Right cardiac atrium (tissue), 5 donors: ENCODE results near the gene C17orf114.

Source experiments
- ATAC-seq, 2 donors: fragments of 200-7000 bp; cut with Tn5 transposase; one replicate each; pipeline versions ENCODE4 v1.8.0 to v1.9.1; 2020; ENCODE audit warnings: moderate library complexity in 2 of 2, mild to moderate bottlenecking in 1 of 2
- DNase-seq, 3 donors: peaks; one replicate each; pipeline ENCODE4 v3.0.0-alpha.2; 2020
- H3K27ac ChIP-seq: one replicate; pipeline ENCODE4 v1.5.1; 2013; ENCODE audit warnings: mild to moderate bottlenecking, low read length, control low read depth, moderate library complexity
- H3K27me3 ChIP-seq: one replicate; pipeline ENCODE4 v1.6.1; 2013; ENCODE audit not compliant: control insufficient read depth, insufficient read depth
- H3K4me1 ChIP-seq: one replicate; pipeline ENCODE4 v1.6.1; 2013; ENCODE audit warnings: low read length; ENCODE audit not compliant: control insufficient read depth, insufficient read depth
- H3K4me3 ChIP-seq: one replicate; pipeline ENCODE4 v1.5.1; 2013; ENCODE audit warnings: low read length, control low read depth
- H3K9me3 ChIP-seq: one replicate; pipeline ENCODE4 v1.6.1; 2013; ENCODE audit warnings: low read length; ENCODE audit not compliant: control insufficient read depth
- WGBS: extraction: QIAGEN DNeasy Blood & Tissue Kit; methylation state at CpG from one replicate; pipeline ENCODE4 v1.1.7; 2013; 5-methylcytosine and 5-hydroxymethylcytosine counted together
- intact Hi-C, 4 donors: fragments of 100-400 bp; cut with DNase I; formaldehyde crosslinking; loops; one replicate each; pipeline versions ENCODE4 v1.11.0 to v1.14.0; 2022 to 2023
- donor health status: healthy with polysubstance abuse.
- donor health status: DM: no; HTN: yes; CAD: no.
- donor health status: DM: no; HTN: no; CAD: no.
- donor health status: DM: no; HTN: yes; CAD: no; lungs with severe emphysema.
- donor health status: DM: yes; HTN: yes; CAD: no.

The C17orf114 gene

GRCh38 chr17:4802228-4802627 lies at the start of gene C17orf114:
TSS of gene C17orf114 (minus strand) at chr17:4802328.
- no peak within 1 kb of the TSS for H3K4me3 ChIP-seq
- 75% methylated on average over 9 of the region's 9 CpGs for WGBS
- peak in 1 of 3 donors; percentile 34 for DNase-seq

GRCh38 chr17:4851084-4851483 lies 49.0 kb upstream of the C17orf114 start:
- H3K4me1 ChIP-seq, result peaks cover 2% of the 10 kb centered on the region
- no peak overlapping the region for H3K27ac ChIP-seq
- WGBS, result 87% methylated on average over 3 of the region's 3 CpGs
- H3K4me3 ChIP-seq, result no peak overlapping the region
- H3K27me3 ChIP-seq, result no peaks in the 10 kb centered on the region
- DNase-seq (no peak), ATAC-seq (no peak)
- H3K9me3 ChIP-seq, result no peaks in the 10 kb centered on the region
- intact Hi-C loops, result no loop called here

More at GRCh38 chr17:4802228-4802627, at the start of gene C17orf114:
- no peaks in the 10 kb centered on the region for H3K9me3 ChIP-seq
- ATAC-seq, result no peak
- no peaks in the 10 kb centered on the region for H3K27me3 ChIP-seq
- no peaks in the 10 kb centered on the region for H3K4me1 ChIP-seq
- H3K27ac ChIP-seq, result no peak within 1 kb of the TSS
- intact Hi-C loops, result no loop called here

GRCh38 chr17:4850246-4850645 lies 48.1 kb upstream of the C17orf114 start:
- ATAC-seq, result no peak
- intact Hi-C loops, result no loop called here
- no peak overlapping the region for H3K27ac ChIP-seq
- peaks cover 2% of the 10 kb centered on the region for H3K4me1 ChIP-seq
- WGBS, result 82% methylated on average over 2 of the region's 2 CpGs
- no peak overlapping the region for H3K4me3 ChIP-seq
- no peaks in the 10 kb centered on the region for H3K27me3 ChIP-seq
- H3K9me3 ChIP-seq, result no peaks in the 10 kb centered on the region
- DNase-seq, result no peak

- DNase-seq (no peak), ATAC-seq (peak in 1 of 2 donors; percentile 75)
- intact Hi-C loops, result no loop called here
- Histone ChIP-seq H3K4me1 (peaks cover 2% of the 10 kb centered on the region), H3K4me3 (no peak overlapping the region), H3K27me3 (no peaks in the 10 kb centered on the region), H3K9me3 (no peaks in the 10 kb centered on the region), H3K27ac (peak overlapping the region; percentile 3)
- WGBS, result 75% methylated on average over 5 of the region's 5 CpGs
Measured at GRCh38 chr17:4849011-4849536, 46.9 kb upstream of the C17orf114 start.

GRCh38 chr17:4846635-4847390 lies 44.7 kb upstream of the C17orf114 start:
- no peak overlapping the region for H3K4me3 ChIP-seq
- 93% methylated on average over 13 of the region's 13 CpGs for WGBS
- no peak for DNase-seq
- ATAC-seq, result no peak
- no peaks in the 10 kb centered on the region for H3K27me3 ChIP-seq
- H3K27ac ChIP-seq, result no peak overlapping the region
- H3K9me3 ChIP-seq, result no peaks in the 10 kb centered on the region
- intact Hi-C loops, result no loop called here
- H3K4me1 ChIP-seq, result peaks cover 2% of the 10 kb centered on the region

- Histone ChIP-seq H3K4me1 (no peaks in the 10 kb centered on the region), H3K4me3 (no peak overlapping the region), H3K9me3 (no peaks in the 10 kb centered on the region), H3K27ac (no peak overlapping the region), H3K27me3 (no peaks in the 10 kb centered on the region)
- intact Hi-C loops, result no loop called here
- DNase-seq (no peak), ATAC-seq (no peak)
- 81% methylated on average over 5 of the region's 5 CpGs for WGBS
Measured at GRCh38 chr17:4845118-4845517, 43.0 kb upstream of the C17orf114 start.

- WGBS, result 89% methylated on average over 9 of the region's 9 CpGs
- intact Hi-C loops, result no loop called here
- no peaks in the 10 kb centered on the region for H3K9me3 ChIP-seq
- H3K27me3 ChIP-seq, result no peaks in the 10 kb centered on the region
- H3K4me3 ChIP-seq, result no peak overlapping the region
- DNase-seq, result no peak
- no peak for ATAC-seq
- peaks cover 4% of the 10 kb centered on the region for H3K4me1 ChIP-seq
- no peak overlapping the region for H3K27ac ChIP-seq
Measured at GRCh38 chr17:4843321-4844000, 41.3 kb upstream of the C17orf114 start.

- no peaks in the 10 kb centered on the region for H3K9me3 ChIP-seq
- 96% methylated on average over 3 of the region's 3 CpGs for WGBS
- peaks cover 13% of the 10 kb centered on the region for H3K4me1 ChIP-seq
- no peak overlapping the region for H3K4me3 ChIP-seq
- ATAC-seq, result no peak
- DNase-seq, result no peak
- intact Hi-C loops, result no loop called here
- H3K27me3 ChIP-seq, result no peaks in the 10 kb centered on the region
- H3K27ac ChIP-seq, result no peak overlapping the region
Measured at GRCh38 chr17:4842376-4842775, 40.2 kb upstream of the C17orf114 start.

GRCh38 chr17:4840893-4841242 lies 38.7 kb upstream of the C17orf114 start:
- peaks cover 13% of the 10 kb centered on the region for H3K4me1 ChIP-seq
- WGBS, result 84% methylated on average over 10 of the region's 10 CpGs

GRCh38 chr17:4839965-4840892 lies 38.1 kb upstream of the C17orf114 start:
- peaks cover 15% of the 10 kb centered on the region for H3K4me1 ChIP-seq
- no peak overlapping the region for H3K27ac ChIP-seq
- 71% methylated on average over 8 of the region's 8 CpGs for WGBS
- ATAC-seq (no peak), DNase-seq (no peak)
- H3K4me3 ChIP-seq, result no peak overlapping the region
- no peaks in the 10 kb centered on the region for H3K27me3 ChIP-seq
- intact Hi-C loops, result loop anchor here in 1 of 4 donors (10.0 kb wide), 1 partner anchor 45 kb away; no protein-coding TSS in a partner anchor
- no peaks in the 10 kb centered on the region for H3K9me3 ChIP-seq

More at GRCh38 chr17:4840893-4841242, 38.7 kb upstream of the C17orf114 start:
- H3K4me3 ChIP-seq, result no peak overlapping the region
- no peaks in the 10 kb centered on the region for H3K27me3 ChIP-seq
- no peak for ATAC-seq
- H3K27ac ChIP-seq, result no peak overlapping the region
- intact Hi-C loops, result no loop called here
- DNase-seq, result peak in 1 of 3 donors; percentile 14
- H3K9me3 ChIP-seq, result no peaks in the 10 kb centered on the region
